HG02759 (cell line): ENCODE results near the gene PSMB2.
"Not testable (repeated sequence)": the region's sequence is repeated elsewhere in the genome, so short reads cannot be mapped to it uniquely, and the experiment has no call there.

ENCODE experiments used
- ATAC-seq: cut with Tn5 transposase; IDR thresholded peaks from one replicate; pipeline ENCODE4 v1.9.1; 2021; ENCODE audit warnings: mild to moderate bottlenecking, moderate library complexity; ENCODE audit not compliant: unreplicated experiment

PSMB2 gene

DNA sequence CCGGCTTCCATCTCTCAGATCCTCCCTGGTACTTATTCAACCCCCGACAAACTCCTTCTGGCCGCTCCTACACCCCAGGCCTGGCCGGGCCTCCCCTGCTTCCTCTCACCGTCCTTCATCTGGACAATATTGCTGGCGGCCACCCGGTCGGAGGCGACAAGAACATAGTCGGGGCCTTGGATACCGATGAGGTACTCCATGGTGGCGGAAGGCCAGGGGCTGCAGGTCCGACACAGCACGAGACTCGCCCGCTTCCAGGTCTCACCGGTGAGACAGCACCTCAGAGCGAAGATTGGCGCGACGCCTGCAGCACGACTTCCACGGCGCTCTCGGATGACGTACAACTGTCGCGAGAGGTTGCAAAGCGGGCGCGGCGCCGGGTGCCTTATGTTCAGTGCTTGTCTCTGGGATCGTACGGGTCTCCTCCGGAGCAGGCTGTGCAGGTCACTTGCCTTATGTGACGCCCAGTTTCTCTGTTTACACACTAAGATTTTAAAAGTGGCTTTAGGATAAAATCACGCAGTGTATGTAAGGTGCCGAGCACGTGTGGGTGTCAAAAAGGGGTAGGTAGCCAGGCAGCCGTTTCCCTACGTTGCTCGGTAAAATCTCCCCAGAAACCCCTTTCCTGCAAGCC, at the start of gene PSMB2:
TSS of gene PSMB2 (minus strand) at position 294 of the 634 bp plus-strand sequence. CDS start at position 200, 94 bp downstream.
- peak; percentile 89 for ATAC-seq

DNA sequence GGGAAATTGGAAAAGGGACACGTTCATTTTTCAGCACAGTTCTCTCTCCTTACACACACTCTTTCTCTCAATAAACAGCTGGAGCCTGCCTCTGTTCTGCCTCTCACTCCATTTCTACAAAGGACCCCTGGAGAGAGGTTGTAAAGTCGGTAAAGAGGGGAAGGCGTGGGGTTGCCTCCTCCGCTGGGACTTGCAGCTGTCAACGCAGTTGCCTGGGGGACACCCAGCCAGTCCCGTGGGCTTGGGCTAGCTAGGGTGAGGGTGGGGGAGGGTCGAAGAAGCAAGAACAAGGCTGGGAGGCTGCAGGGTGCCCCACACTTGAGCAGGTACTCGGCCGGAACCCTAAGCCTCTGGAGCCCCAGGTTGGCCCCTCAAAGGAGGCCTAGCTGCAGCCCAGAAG, 49.8 kb upstream of the PSMB2 start:
- no peak for ATAC-seq

DNA sequence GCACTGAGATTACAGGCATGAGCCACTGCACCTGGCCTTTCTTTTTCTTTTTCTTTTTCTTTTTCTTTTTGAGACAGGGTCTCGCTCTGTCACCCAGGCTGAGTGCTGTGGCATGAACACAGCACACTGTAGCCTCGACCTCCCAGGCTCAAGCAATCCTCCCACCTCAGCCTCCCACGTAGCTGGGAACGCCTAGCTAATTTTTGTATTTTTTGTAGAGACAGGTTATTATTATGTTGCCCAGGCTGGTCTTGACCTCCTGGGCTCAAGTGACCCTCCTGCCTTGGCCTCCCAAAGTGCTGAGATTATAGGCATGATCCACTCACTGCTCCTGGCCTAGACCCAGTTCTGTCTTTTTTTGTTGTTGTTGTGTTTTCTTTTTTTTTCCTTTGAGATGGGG, 48.8 kb upstream of the PSMB2 start:
- ATAC-seq = not testable (repeated sequence)

DNA sequence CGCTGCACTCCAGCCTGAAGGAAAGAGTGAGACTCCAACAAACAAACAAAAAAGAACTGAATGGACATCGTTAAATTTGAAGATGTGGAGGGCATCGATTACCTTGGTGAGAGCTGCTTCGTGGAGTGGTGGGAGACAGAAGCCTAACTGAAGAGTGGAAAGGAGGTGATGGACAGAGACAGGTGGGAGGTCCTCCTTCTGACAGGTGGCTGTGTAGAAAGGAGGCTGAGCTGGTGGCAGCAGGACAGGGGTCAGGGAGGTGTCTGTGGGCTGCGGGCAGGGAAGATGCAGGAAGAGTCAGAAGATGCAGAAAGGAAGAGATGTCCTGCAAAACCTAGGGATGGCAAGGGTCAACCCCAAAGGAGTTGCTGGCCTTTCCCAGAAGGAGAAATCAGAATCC, 46.8 kb upstream of the PSMB2 start:
- no peak for ATAC-seq

DNA sequence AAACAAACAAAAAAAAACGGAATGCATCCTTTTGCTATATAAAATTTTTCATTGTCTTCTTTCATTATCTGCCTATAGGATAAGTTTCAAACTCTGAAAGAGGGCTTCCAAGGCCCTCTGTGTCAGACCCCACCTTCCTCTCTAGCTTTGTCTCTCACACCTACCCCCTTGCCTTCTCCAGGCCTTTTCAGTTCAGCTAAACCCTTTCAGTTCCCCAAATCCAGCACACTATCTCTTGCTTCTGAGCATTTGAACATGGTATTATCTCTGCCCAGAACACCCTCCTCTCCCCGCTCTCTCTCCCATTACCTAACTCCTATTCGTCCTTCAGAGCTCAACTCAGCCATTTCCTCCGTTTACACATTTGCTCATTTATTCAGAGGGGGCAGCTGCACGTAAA, 41.7 kb upstream of the PSMB2 start:
- no peak for ATAC-seq

DNA sequence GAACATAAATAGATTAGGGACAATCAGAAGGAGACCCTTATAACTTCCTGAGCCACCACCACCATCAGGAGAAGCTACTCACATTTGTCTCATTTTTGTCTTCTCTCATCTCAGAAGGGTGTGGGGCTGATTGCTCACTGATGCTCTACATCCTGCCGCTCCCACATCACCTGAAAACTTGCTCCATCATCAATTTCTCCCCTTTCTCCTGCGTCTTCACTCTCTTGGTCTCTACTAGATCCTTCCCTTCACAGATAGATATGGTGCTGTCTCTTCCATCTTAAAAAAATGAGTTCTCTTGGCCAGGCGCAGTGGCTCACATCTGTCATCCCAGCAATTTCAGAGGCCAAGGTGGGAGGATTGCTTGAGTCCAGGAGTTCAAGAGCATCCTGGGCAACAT, 38.9 kb upstream of the PSMB2 start:
- ATAC-seq = no peak

DNA sequence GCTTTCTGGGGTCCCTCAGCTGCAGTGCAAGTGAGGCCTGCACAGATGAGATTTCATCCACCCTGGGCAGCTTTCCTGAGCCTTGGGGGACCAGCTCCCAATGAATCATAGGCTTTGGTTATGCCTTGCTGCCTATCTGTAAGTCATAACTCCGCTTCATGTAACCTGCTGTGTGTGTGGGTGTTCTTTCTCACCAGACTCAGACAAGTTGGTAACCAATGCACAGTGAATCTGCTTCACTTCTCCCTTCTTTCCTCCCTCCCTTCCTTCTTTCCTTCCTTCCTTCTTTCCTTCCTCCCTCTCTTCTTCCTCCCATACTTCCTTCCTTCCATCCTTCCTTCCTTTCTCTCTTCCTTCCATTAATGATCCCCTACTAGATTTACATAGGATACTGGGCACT, 34.4 kb upstream of the PSMB2 start:
- no peak for ATAC-seq

DNA sequence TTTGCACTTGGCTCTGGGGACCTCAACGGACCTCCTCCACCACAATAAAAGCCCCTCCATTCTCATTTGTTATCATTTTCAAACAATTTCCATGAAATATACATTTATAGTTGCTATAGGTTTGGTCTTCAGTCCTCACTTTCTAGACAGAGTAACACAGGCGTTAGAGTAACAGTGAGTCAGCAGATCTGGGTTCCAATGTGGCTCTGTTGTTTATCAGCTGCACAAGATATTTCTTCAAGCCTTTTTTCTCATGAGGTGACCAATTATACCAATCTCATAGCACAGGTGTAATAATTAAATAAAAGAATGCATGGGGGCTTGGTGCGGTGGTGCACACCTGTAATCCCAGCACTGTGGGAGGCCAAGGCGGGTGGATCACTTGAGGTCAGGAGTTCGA, 32.8 kb upstream of the PSMB2 start:
- ATAC-seq = no peak

DNA sequence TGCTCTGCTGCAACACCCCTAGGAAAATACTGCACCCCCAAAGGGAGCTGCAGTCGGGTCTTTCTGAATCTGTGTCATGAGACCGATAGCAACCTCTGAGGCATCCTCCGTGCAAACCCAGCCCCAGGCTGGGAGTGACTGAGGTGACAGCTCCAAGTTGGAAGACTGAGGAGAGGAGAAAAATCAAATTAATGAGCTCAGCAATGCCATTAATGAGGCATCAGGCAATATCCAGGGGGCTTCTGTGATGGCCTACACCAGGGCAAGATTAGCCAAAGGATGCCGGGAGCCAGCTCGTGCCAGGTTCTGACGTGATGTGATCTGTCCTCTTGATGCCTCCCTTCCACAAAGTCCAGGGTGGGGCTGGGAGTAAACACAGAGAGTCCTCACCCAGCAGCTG, 30.8 kb upstream of the PSMB2 start:
- no peak for ATAC-seq

DNA sequence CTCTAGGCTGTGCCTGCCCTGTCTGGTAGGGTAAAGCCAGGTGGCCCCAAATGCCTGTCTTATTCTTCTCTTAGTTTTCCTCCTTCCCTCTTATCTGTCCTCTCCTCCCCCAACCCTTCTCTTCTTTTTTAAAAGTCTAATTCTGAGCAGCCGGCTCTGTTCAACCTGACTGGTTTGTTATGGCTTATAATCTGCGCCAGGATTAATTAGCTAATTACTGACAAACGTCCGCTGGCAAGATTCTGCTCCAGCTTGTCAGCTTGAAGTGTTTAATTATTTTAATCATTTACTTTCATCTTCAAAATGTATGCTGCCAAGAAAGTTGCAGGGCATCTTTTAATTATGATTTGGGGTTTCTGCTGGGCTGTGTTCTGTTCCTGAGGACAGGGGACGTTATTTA, 27.2 kb upstream of the PSMB2 start:
- no peak for ATAC-seq

DNA sequence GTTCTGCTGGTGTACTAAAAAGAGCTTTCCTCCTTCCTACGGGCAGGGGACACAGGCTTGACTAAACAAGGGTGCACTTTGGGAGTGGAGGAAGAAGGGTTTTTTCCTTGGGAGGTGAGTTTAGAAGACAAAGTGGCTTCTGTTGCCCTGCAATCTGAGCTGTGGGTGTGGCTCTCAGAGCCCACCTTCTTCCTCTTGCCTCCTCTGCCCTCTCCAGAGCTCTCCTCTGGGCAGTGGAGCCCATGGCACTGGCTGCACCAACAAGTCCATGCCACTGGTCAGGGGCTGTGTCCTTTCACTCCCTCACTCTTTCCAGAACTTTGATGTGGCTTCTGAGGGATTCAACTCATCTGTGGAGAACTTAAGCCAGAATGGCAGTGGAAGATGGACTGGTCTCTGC, 25.6 kb upstream of the PSMB2 start:
- no peak for ATAC-seq

DNA sequence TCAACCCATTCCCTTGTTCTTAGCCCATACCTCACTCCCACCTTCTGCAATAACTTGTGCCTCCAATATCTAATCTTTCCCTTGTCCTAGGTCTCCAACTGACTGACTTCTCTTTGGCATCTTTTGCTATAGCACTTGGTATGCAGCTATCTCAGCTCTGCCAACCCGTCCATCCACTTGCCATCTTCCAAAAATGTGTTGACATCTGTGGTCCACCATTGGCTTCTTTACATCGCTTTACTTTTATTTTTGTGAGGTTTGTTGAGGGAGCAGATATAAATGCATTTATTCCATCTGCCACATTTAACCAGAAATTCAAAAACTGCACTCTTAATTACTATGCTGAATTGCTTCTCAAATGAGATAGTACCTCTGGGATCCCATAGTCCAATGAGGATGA, 24.9 kb upstream of the PSMB2 start:
- ATAC-seq = no peak

DNA sequence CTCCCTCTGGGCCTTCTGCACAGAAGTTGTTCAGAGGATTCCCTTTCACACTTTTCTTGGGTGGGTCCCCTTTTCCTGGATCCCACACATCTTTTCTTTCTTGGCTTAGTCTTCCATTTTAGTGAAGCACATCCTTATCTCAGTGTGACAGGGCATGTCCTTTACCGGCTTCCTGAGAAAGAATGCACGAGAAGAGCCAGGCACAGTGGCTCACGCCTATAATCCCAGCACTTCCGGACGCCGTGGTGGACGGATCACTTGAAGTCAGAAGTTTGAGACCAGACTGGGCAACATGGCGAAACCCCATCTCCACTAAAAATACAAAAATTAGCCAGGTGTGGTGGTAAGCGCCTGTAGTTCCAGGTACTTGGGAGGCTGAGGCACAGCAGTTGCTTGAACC, 22.1 kb upstream of the PSMB2 start:
- no peak for ATAC-seq

DNA sequence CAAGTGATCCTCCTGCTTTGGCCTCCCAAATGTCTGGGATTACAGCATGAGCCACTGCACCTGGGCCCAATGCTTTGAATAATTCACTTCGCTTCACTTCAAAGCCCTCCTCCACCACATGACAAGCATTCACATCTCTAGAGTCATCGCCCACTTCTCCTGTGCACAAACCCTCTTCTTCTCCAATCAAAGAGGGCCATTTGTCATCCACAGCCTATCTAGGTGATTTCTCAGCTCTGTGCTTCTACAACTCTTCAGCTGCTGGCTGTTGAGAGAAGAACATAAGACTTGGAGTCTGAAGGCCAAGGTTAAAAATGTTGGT, 20.1 kb upstream of the PSMB2 start:
- no peak for ATAC-seq

DNA sequence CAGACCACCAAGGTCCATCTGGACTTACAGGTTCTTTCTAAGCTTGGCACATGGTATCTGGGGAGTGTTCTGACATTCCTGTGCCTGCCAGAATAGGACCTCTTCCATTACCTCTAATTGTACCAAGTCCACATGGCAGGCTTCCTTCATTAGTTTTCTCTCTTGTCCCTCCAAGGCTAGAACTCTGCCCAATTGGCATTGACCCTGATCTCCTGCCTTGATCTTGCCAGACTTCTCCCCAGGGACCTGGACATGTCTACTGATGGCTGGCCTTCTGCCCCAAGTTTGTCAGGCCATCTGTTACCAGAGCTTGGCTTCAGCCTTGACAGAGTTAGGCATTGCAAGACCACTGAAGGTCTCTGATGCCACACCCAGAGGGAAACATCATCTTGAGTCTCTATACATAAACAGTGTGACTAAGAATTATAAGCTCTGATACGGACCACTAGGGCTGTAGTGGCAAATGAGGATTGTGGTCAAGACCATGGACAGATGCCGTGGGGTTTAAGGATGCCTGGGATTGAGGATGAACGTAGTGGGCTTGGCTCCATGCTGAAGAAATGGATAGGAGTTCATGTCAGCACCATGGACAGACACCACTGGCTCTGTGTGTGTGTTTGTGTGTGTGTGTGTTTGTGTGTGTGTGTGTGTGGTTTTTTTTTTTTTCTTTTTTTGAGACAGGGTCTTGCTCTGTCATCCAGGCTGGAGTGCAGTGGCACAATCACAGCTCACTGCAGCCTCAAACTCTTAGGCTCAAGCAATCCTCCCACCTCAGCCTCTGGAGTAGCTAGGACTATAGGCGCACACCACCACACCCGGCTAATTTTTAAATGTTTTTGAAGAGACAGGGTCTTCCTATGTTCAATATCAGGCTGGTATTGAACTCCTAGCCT, 19.5 kb upstream of the PSMB2 start:
- no peak for ATAC-seq

DNA sequence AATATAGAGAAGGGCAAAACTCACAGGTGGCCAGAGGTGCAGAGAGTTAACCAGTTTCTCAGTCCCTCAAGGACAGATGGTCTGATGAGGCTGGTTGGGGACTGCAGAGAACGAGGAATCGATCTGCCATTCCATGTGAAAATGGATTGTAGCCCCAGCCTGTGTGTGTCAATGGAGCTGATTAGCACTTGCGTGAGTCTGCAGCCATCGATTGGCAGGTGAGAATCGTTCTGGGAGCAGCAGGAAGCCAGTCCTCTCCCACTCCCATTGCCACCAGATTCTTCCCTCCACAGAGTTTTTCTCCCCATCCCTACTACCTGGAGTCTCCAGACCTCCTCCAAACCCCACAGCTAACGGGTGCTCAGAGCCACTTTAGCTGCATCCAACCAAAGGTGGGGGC, 18.3 kb upstream of the PSMB2 start:
- no peak for ATAC-seq

DNA sequence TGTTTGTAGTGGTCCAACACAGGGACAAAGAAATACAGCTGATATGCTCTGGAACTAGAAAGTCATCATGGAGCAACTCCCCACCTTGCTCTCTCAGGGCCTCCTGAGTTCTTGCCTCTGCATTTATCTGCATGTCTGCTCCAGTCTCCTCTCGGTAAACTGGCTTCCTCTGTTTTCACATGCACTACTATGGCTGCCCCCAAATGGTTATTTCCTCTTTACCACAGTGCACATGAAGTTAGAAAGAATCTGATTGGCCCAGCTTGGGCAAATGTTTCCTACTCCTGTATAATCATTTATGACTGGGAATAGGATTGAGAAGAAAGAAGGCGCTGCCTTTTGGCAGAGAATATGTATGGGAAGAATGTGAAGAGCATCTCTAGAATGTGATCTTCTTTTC, 16.5 kb upstream of the PSMB2 start:
- ATAC-seq = no peak

DNA sequence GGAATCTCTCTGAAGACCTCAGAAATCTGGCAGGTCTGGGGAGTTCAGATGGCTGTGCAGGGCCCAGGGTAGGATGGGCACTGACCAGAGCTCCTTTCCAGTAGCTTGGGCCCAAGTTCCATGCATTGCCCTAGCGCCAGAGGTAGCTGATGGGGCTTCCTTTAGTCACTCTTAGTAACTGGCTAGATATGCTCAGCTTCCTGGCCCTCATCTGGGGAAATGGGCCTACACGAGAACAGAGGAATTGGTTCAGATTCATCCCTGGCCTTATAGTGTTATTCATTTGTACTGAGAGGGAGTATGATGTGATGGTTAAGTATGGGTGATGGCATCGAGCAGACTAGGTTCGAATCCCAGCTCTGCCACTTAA, 15.5 kb upstream of the PSMB2 start:
- ATAC-seq = no peak

DNA sequence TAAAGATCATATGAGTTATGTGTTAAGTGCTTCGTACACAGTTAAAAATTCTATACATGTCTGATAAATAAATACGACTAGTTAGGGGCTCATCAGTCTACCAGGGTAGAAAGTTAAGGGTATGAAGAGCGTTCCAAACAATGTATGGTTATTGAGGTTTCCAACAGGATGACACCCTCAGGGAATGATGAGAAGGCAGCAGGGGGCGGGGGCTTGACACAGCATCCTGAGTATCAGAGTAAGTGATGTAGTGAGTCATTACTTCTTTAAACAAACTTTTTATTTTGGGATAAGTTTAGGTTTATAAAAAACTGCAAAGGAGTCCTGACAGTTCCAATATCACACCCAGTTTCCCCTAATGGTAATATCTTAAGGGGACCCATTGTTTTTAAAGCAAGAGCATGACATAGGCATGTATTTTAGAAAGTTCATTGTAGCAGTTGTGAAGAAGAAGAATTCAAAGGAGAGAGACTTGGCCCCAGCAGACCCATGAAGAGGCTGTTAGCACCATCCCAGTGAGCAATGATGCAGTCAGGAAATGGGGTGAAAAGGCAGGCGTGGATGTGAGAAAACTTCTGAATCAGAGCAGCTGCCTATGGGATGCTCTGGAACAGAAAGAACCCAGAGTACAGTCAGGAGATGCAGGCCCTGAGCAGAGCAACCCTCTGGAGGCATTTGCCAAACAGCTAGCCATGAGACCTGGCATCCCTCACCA, 15.0 kb upstream of the PSMB2 start:
- no peak for ATAC-seq

DNA sequence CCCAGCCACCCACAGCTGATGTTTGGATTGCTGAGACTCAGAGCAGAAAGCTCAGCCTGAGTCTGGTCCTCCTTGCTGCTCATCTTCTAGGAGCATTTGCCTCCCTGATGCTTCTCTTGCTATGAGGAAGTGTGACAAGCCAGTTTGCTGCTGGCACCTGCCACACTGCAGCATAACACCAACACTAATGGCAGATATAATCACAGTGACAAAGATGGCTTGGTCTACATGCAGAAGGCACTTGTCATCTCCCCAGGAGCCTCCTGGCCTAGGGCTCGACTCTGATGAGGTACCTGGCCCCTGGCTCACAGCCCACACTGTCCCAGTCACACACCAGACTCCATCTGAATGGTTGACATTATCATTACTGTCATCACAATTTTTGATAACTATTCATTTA, 13.9 kb upstream of the PSMB2 start:
- ATAC-seq = no peak

DNA sequence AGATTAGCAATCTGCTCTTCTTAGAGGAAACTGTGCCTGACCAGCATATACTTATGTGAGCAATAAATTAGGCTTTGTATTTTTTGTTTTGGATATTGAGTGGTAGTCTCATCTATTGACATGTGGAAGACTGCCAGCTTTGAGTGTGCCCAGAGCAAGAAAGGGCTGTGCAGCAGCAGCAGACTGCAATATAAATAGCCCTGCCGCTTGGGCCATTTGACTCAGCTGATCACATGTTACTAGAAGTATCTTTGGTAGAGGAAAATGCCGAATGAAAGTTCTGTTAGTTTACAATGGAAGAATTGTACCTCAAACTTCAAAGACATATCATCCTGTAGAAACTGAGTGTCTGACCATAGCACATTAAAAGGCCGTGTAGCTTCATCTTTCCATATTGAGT, 9.1 kb upstream of the PSMB2 start:
- ATAC-seq = no peak

DNA sequence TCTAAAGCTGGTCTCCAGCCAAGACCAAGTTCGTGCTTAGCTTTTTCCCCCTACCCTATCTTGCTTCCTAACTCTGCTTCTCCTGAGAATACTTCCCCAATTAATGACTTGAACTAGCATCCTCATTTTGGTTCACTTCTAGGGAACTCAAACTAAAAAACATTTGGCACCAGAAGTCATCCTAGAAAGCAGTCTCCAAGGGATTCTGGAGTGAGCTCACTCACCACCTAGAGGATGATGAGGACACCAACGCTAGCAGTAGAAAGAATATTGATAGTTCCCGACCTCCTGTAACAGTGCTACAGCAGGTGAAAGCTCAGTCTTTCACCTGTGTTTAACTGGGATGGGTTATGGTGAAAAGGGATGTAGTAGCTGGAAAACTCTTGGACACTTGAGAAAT, 4.7 kb upstream of the PSMB2 start:
- ATAC-seq = no peak
